Peyer's patch (tissue), 4 donors: ENCODE measurements around the gene MAT1A.

Source experiments
- CTCF ChIP-seq, 6 experiments: fragments of 450-650 bp in 4 of 6; fragments of 200-600 bp in 2 of 6; sonication (generic) in 1 of 6; IDR thresholded peaks; one replicate each; pipeline ENCODE4 v1.5.1; 2017 to 2019; ENCODE audit warnings: antibody characterized with exemption in 6 of 6, mild to moderate bottlenecking in 3 of 6, moderate library complexity in 1 of 6
- POLR2A ChIP-seq, 2 donors: fragments of 450-650 bp; IDR thresholded peaks; one replicate each; pipeline ENCODE4 v1.5.1; 2017; ENCODE audit warnings: antibody characterized with exemption in 2 of 2, mild to moderate bottlenecking in 2 of 2, moderate library complexity in 2 of 2

- TF ChIP-seq POLR2A (IDR thresholded peaks at IDR 0.05) = no peak
- no peak for TF ChIP-seq CTCF (IDR thresholded peaks at IDR 0.05)
Observed at GRCh38 chr10:80253266-80253962, 36.0 kb downstream of the MAT1A start.
